Measurements from ENCODE around the gene AP2A1.

The AP2A1 gene

DNA sequence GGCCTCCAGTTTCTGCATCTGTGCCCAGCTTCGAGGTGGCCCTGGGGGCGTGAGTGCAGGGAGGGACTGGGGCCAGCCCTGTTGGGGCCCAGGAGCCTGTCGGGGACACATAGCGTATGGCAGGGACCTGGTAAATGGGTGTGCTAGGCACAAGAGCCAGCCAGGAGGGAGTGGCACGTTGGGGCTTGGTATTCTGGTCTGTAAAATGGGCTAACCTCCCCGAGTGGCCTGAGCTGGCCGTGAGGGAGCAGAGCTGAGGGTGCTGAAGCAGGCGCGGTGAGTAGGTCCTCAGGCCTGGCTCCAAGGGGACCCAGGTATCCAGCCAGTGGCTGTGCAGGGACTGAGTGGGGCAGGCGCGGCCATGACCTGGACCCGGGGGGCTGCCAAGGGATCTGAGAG is 88.5 kb downstream of the AP2A1 start:
- no peak for TF ChIP-seq CTCF (IDR thresholded peaks at IDR 0.05; ENCODE audit: insufficient read depth, missing control alignments)
- no peak for DNase-seq (ENCODE audit: insufficient read length, low spot score)
- no peak for FAIRE-seq

- FAIRE-seq (no peak), DNase-seq (ENCODE audit: insufficient read length, low spot score) (peak; percentile 17)
- no peak for TF ChIP-seq CTCF (IDR thresholded peaks at IDR 0.05; ENCODE audit: insufficient read depth, missing control alignments)
Observed at GRCh38 chr19:49855676-49856573, 89.1 kb downstream of the AP2A1 start.

GRCh38 chr19:49856574-49857021 is 89.8 kb downstream of the AP2A1 start:
- no peak for TF ChIP-seq CTCF (IDR thresholded peaks at IDR 0.05; ENCODE audit: insufficient read depth, missing control alignments)
- peak; percentile 7 for DNase-seq (ENCODE audit: insufficient read length, low spot score)
- FAIRE-seq: no peak
